Erythroblast (primary cell): Measurements from ENCODE around the gene UPP2.

ENCODE experiments used
- GATA1 ChIP-seq: IDR thresholded peaks from 2 replicates; pipeline ENCODE4 v1.6.1; 2011; ENCODE audit warnings: low read depth, mild to moderate bottlenecking, control low read depth, low read length, moderate library complexity
- POLR2A ChIP-seq: IDR thresholded peaks from 2 replicates; pipeline ENCODE4 v1.6.1; 2011; ENCODE audit warnings: mild to moderate bottlenecking, low read length

- TF ChIP-seq POLR2A (no peak), GATA1 (no peak)
Measured at GRCh38 chr2:158104903-158105302, 3.2 kb downstream of the UPP2 start.
